GM18873 (cell line): ENCODE results near the gene PIAS4.
"Not testable (repeated sequence)": the region's sequence is repeated elsewhere in the genome, so short reads cannot be mapped to it uniquely, and the experiment has no call there.

ENCODE experiments used
- ATAC-seq: cut with Tn5 transposase; IDR thresholded peaks from one replicate; pipeline ENCODE4 v1.9.1; 2021; ENCODE audit warnings: mild to moderate bottlenecking, moderate library complexity, moderate number of reproducible peaks; ENCODE audit not compliant: unreplicated experiment, low FRiP score

PIAS4 gene

GRCh38 chr19:3987619-3988371 lies 19.7 kb upstream of the PIAS4 start:
- no peak for ATAC-seq

GRCh38 chr19:3990815-3991117 lies 16.8 kb upstream of the PIAS4 start:
- no peak for ATAC-seq

- ATAC-seq, result no peak
These were observed 11.9 kb upstream of the PIAS4 start for GRCh38 chr19:3995607-3996006.

- not testable (repeated sequence) for ATAC-seq
These were observed 8.7 kb upstream of the PIAS4 start for GRCh38 chr19:3998667-3999412.

DNA sequence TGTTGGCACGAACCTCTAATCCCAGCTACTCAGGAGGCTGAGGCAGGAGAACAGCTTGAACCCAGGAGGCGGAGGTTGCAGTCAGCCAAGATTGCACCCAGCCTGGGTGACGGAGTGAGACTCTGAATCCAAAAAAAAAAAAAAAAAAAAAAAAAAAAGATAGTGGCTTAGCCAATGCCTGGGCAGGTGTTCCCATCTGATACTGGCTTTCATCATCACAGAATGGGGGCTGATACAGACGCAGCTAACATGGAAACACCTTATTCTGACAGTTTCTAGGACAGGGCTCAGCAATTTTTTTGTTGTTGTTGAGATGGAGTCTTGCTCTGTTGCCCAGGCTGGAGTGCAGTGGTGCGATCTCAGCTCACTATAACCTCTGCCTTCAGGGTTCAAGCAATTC lies 6.7 kb upstream of the PIAS4 start:
- not testable (repeated sequence) for ATAC-seq

GRCh38 chr19:4005436-4005835 lies 2.1 kb upstream of the PIAS4 start:
- ATAC-seq, result not testable (repeated sequence)

DNA sequence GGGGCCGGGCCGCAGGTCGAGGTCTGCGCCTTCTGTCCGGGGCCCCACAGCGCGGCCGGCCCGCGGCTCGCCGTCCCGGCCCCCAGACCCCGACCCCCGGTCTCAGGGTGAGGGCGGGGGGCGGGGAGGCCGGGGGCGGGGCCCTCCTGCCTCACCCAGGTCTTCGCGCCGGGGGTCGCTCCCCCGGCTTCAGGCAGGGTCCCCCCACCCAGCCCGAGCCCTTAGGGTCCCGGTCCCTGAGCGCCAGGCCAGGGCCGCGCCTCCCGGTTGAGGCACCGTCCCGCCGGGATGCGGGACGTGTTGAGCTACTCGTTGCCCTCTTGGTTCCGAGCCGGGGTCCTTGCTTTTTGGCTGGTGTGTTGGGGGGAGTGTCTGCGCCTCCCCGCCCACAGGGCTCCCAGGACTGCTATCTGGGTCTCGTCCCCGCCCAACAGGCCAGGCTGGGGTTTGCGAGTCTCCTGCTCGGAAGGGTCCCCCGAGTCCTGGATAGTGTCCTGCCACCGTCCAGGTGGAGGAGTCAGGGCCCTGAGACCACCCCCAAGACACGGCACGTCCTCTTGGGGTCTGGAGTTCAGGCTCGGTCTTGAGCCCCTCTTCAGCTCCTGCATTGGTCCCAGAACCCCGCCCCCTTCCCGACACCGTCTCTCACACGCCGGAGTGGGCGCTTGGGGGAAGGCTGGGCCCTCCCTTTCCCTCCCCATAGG lies 452 bp downstream of the PIAS4 start:
- no peak for ATAC-seq

DNA sequence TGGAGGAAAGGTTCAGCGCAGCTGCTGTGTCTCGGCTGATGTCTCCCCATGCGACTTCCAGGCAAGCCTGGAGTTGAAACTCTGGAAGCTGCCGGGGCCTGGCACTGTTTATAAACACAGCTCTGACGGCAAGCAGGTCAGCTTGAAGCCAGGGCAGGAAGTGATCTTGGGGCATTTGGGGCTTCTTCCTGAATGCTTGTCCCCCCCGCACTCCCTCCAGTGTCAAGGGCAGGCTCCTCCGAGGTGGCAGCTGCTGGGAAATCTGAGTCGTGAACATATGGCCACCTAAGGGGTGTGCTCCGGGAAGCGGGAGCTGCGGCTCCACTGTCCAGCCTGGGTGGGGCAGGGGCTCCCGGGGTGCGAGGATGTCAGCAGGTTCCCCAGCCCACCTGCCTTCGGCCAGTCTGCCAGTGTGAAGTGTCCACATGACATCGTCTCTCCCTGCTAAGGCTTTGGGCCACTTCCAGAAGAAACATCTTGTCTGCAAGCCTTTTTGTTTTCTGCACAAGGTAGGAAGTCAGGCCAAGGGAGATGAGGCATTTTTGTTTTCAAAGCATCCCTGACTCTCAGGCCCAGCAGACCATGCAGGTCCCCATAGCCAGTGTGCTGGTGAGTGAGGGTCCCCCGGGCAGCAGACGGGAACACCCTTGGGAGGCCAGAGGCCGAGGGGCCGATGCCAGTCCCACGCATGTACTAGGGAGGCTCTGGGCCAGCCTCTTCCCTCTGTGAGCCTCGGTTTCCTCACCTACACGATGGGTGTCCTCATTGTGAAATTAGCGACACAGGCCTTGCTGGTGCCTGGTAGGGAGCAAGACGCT lies 2.7 kb downstream of the PIAS4 start:
- ATAC-seq, result no peak

- ATAC-seq, result no peak
These were observed 3.2 kb downstream of the PIAS4 start for GRCh38 chr19:4010808-4011110.

DNA sequence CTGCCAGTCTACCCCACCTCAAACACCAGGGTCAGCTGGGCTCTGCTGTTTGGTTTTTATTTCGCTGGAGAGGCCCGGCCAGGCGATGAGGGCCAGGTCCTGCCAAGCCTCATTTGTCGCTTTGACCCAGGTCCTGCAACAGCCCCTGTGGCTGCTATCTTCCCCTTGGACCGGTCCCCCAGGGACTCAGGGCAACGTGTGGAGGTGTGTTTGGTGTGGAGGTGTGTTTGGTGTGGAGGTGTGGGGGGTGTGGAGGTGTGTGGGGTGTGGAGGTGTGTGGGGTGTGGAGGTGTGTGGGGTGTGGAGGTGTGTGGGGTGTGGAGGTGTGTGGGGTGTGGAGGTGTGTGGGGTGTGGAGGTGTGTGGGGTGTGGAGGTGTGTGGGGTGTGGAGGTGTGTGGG lies 3.9 kb downstream of the PIAS4 start:
- ATAC-seq, result not testable (repeated sequence)

GRCh38 chr19:4012092-4012974 lies 4.8 kb downstream of the PIAS4 start:
- ATAC-seq, result no peak

DNA sequence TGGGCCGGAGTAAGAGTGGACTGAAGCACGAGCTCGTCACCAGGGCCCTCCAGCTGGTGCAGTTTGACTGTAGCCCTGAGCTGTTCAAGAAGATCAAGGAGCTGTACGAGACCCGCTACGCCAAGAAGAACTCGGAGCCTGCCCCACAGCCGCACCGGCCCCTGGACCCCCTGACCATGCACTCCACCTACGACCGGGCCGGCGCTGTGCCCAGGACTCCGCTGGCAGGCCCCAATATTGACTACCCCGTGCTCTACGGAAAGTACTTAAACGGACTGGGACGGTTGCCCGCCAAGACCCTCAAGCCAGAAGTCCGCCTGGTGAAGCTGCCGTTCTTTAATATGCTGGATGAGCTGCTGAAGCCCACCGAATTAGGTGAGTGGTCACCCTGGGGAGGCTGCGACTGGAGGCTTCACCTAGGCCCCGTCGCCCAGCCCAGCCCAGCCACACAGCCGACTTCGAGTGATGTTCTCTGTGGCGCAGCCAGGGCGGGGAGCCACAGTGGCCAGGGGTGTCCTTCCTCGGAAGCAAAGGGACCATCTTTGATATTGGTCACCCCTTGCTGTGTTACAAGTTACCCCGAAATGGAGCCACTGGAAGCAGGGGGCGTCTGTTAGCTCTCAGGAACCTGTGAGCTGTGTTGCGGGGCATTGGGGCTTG lies 5.6 kb downstream of the PIAS4 start:
- ATAC-seq, result no peak

- ATAC-seq, result no peak
These were observed 6.5 kb downstream of the PIAS4 start for GRCh38 chr19:4013886-4014540.

GRCh38 chr19:4014541-4015491 lies 7.3 kb downstream of the PIAS4 start:
- no peak for ATAC-seq

DNA sequence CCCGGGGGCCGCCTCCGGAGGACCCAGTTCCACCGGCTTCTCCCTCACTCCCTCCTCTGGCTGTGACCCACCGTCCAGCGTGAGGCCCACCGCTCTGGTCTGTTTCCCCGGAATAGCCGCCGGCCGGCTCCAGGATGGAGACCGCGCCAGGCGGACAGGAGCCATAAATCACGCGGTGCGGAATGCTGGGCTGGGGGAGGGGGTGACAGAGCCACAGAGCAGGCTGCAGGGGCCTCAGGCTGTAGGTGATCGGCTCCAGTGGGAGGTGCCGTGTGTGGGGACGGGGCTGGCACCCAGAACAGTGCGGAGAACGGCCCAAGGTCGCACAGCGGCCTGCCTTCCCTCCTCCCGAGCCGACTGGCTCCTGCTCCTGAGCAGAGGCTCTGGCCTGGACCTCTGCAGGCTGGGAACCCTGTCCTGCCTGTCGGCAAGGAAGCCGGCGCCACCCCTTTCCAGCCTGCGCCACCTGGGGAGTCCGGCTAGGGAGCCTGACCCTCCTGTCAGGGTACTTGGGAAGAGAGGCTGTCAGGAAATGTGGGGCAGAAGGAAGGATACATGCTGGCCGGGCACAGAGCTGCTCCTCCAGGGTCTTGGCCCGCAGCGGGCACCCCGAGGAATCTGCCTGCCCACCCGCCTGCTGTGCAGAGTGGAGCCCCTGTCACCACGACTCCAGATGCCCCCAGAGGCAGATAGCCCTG lies 8.3 kb downstream of the PIAS4 start:
- no peak for ATAC-seq

DNA sequence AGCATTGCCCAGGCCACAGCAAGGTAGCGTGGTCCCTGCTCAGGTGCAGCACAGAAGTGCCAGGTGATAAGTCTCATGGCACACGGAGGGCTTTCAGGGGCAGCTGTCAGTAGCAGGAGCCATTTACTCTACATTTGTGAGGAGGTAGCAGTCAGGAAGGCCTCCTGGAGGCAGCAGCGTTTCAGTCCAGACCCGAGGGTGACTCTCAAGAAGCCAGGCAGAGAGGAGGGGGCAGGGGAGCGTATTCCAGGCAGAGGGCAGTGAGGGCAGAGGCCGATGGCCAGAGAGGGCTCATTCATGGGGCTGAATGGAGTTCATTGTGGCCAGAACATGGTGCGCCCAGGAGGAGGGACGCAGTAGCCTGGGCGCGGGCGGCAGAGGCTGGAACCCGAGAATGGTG lies 8.9 kb downstream of the PIAS4 start:
- ATAC-seq, result no peak
